ENCODE measurements around the gene NCDN.

DNA sequence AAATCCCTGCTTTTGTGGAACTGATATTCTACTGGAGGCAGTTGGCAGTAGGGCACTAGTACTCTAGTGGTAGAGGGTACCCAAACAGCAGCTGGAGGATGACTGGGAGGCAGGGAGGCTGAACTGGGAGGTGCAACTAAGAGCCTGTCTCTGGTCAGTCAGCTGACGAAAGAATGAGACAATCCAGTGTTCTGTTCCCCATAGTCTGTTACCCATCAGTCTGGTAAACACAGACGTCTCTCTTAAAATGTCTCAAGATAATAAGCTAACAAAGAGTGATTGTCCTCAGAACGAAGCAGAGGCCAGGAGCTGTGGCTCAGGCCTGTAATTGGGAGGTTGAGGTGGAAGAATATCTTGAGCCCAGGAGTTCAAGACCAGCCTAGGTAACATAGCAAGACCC lies 45.9 kb downstream of the NCDN start:
- TF ChIP-seq, protein P1, sequence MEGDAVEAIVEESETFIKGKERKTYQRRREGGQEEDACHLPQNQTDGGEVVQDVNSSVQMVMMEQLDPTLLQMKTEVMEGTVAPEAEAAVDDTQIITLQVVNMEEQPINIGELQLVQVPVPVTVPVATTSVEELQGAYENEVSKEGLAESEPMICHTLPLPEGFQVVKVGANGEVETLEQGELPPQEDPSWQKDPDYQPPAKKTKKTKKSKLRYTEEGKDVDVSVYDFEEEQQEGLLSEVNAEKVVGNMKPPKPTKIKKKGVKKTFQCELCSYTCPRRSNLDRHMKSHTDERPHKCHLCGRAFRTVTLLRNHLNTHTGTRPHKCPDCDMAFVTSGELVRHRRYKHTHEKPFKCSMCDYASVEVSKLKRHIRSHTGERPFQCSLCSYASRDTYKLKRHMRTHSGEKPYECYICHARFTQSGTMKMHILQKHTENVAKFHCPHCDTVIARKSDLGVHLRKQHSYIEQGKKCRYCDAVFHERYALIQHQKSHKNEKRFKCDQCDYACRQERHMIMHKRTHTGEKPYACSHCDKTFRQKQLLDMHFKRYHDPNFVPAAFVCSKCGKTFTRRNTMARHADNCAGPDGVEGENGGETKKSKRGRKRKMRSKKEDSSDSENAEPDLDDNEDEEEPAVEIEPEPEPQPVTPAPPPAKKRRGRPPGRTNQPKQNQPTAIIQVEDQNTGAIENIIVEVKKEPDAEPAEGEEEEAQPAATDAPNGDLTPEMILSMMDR (IDR thresholded peaks at IDR 0.05; ENCODE audit: borderline replicate concordance, extremely low read depth, low read length, poor library complexity, severe bottlenecking) = no peak
- TF ChIP-seq EZH2 (IDR thresholded peaks at IDR 0.05; ENCODE audit: borderline replicate concordance, low read depth, low read length, severe bottlenecking) = no peak
